HepG2 (cell line): ENCODE results near the gene DENND5B. TPM values are rescaled to one million over a fixed set of nuclear protein-coding genes. Genes with fewer than 3 reads are reported as not detected.

Source experiments
- ATAC-seq: fragments of 200-7000 bp; cut with Tn5 transposase; 3 replicates; pipeline ENCODE4 v1.9.1; 2020; ENCODE audit warnings: mild to moderate bottlenecking, moderate library complexity
- BruUV-seq: library from RNA; stranded (reverse); fragments of 400-500 nt; replicated peaks from 2 replicates; lab custom pipeline; 2021; lab: Mats Ljungman, UMichigan
- CTCF ChIA-PET: fragments of 300-600 bp; formaldehyde crosslinking; extraction: SDS; loops from one replicate; lab custom pipeline; 2021; ENCODE audit warnings: low total read pairs, inconsistent platforms, low intra/inter-chr PET ratio; lab: Yijun Ruan, JAX
- POLR2A ChIA-PET: fragments of 350-600 bp; sonication (Branson Sonifier 250); formaldehyde crosslinking; loops from one replicate; lab custom pipeline; 2020; ENCODE audit warnings: antibody characterized with exemption, inconsistent platforms; lab: Yijun Ruan, JAX
- DNase-seq: peaks from one replicate; pipeline ENCODE4 v3.0.0-alpha.2; 2015; ENCODE audit warnings: low spot score
- FAIRE-seq: peaks from 3 replicates; lab custom pipeline; 2011; peaks lifted over from hg19 to GRCh38; lab: Jason Lieb, UNC
- H2AFZ ChIP-seq: one replicate; pipeline ENCODE4 v1.6.1; 2011; ENCODE audit warnings: low read length, inconsistent platforms
- H3K27ac ChIP-seq: fragments of 300-600 bp; 3 replicates; pipeline ENCODE4 v1.8.0; 2011; ENCODE audit warnings: mixed run types, mild to moderate bottlenecking, mixed read lengths, low read length, inconsistent platforms; ENCODE audit not compliant: insufficient read depth; ENCODE audit errors: extremely low read length
- H3K27me3 ChIP-seq, 2 experiments: fragments of 200-600 bp in 1 of 2; 2 replicates in 1 of 2; 3 replicates in 1 of 2; pipeline versions ENCODE4 v1.6.0 to v1.8.0; 2011; ENCODE audit warnings: low read length in 2 of 2, mild to moderate bottlenecking in 2 of 2, moderate library complexity in 2 of 2, inconsistent platforms in 1 of 2; ENCODE audit not compliant: insufficient read depth in 2 of 2, control insufficient read depth in 1 of 2
- H3K36me3 ChIP-seq, 2 experiments: fragments of 200-600 bp in 1 of 2; replicated peaks in 1 of 2; 2 replicates in 1 of 2; 3 replicates in 1 of 2; pipeline versions ENCODE4 v1.5.1 to v1.8.0; 2011; ENCODE audit warnings: low read length in 2 of 2, inconsistent platforms in 1 of 2; ENCODE audit not compliant: insufficient read depth in 2 of 2, control insufficient read depth in 1 of 2
- H3K4me1 ChIP-seq: 2 replicates; pipeline ENCODE4 v1.5.1; 2012; ENCODE audit warnings: low read length, inconsistent platforms; ENCODE audit not compliant: insufficient read depth
- H3K4me2 ChIP-seq: 2 replicates; pipeline ENCODE4 v1.6.0; 2011; ENCODE audit warnings: low read depth, low read length, inconsistent platforms
- H3K4me3 ChIP-seq, 3 experiments: fragments of 200-600 bp in 1 of 3; sonication (generic), shearing (Covaris generic) in 1 of 3; replicated peaks in 1 of 3; 2 replicates each; pipeline ENCODE4 v1.5.1; 2011 to 2016; ENCODE audit warnings: low read length in 3 of 3, inconsistent platforms in 2 of 3, low read depth in 2 of 3, mild to moderate bottlenecking in 2 of 3, control low read depth in 1 of 3, mixed read lengths in 1 of 3; ENCODE audit not compliant: insufficient read depth in 1 of 3
- H3K79me2 ChIP-seq: one replicate; pipeline ENCODE4 v1.6.1; 2011; ENCODE audit warnings: low read length, inconsistent platforms; ENCODE audit not compliant: insufficient read depth
- H3K9ac ChIP-seq: 2 replicates; pipeline ENCODE4 v1.6.0; 2011; ENCODE audit warnings: mild to moderate bottlenecking, low read depth, low read length, inconsistent platforms; ENCODE audit not compliant: insufficient read depth
- H3K9me3 ChIP-seq: 2 replicates; pipeline ENCODE4 v1.5.1; 2012; ENCODE audit warnings: mild to moderate bottlenecking, low read length
- H4K20me1 ChIP-seq: 2 replicates; pipeline ENCODE4 v1.6.0; 2011; ENCODE audit warnings: inconsistent platforms, mild to moderate bottlenecking, low read length, moderate library complexity; ENCODE audit not compliant: insufficient read depth
- BCL6 ChIP-seq: IDR thresholded peaks from 2 replicates; pipeline ENCODE4 v1.6.1; 2016; ENCODE audit warnings: missing genetic modification reagents, missing compliant biosample characterization
- CBFB ChIP-seq: sonication (generic); formaldehyde crosslinking; IDR thresholded peaks from 2 replicates; pipeline ENCODE4 v1.4.0; 2020; ENCODE audit warnings: missing genetic modification reagents
- CEBPB ChIP-seq: IDR thresholded peaks from 2 replicates; pipeline ENCODE4 v1.6.1; 2011; ENCODE audit warnings: low read depth, low read length, improper control_type of control experiment, borderline replicate concordance
- HMG20A ChIP-seq: IDR thresholded peaks from 2 replicates; pipeline ENCODE4 v1.6.1; 2016; ENCODE audit warnings: borderline replicate concordance
- SALL2 ChIP-seq: sonication (generic); formaldehyde crosslinking; IDR thresholded peaks from 2 replicates; pipeline ENCODE4 v1.8.1; 2023; ENCODE audit warnings: mild to moderate bottlenecking, missing genetic modification reagents, inconsistent platforms
- SIN3A ChIP-seq: IDR thresholded peaks from 2 replicates; pipeline ENCODE4 v1.6.1; 2011; ENCODE audit warnings: low read depth, mild to moderate bottlenecking, control low read depth, low read length, borderline replicate concordance
- TGIF2 ChIP-seq: IDR thresholded peaks from 2 replicates; pipeline ENCODE4 v1.6.1; 2016; ENCODE audit warnings: control low read depth, missing compliant biosample characterization
- ZNF460 ChIP-seq: sonication (generic); formaldehyde crosslinking; IDR thresholded peaks from 2 replicates; pipeline ENCODE4 v1.5.1; 2020; ENCODE audit warnings: missing genetic modification reagents, mild to moderate bottlenecking, borderline replicate concordance
- ZNF563 ChIP-seq: sonication (generic); formaldehyde crosslinking; IDR thresholded peaks from 2 replicates; pipeline ENCODE4 v1.8.0; 2022; ENCODE audit warnings: mild to moderate bottlenecking, moderate library complexity, missing genetic modification reagents
- WGBS: methylation state at CpG from one replicate; pipeline ENCODE4 v1.1.6; 2017; ENCODE audit warnings: low lambda C conversion rate; 5-methylcytosine and 5-hydroxymethylcytosine counted together
- in situ Hi-C: cut with HindIII; loops from 2 replicates; pipeline ENCODE4 v1.10.0; 2017; ENCODE audit warnings: low pct_unique_long_range_greater_than_20kb; ENCODE audit not compliant: extremely low pct_ligation_motif_present
- intact Hi-C: fragments of 100-400 bp; cut with micrococcal nuclease; formaldehyde crosslinking; loops from one replicate; pipeline ENCODE4 v1.10.0; 2022; ENCODE audit not compliant: unreplicated experiment
- polyA plus RNA-seq, 8 experiments: library from polyadenylated mRNA; depleted of rRNA in 3 of 8; stranded (reverse) in 7 of 8; unstranded in 1 of 8; fragments of >200 nt; fragmentation: Illumina TruSeq in 4 of 8; extraction: Trizol in 4 of 8; gene quantifications; 2 replicates each; pipeline versions ENCODE4 v1.2.1 to v1.2.3, GENCODE V29; 2011 to 2016; ENCODE audit warnings: low read depth in 4 of 8, missing spikeins in 1 of 8, mixed read lengths in 1 of 8; ENCODE audit not compliant: insufficient read depth in 1 of 8
- total RNA-seq, 5 experiments: library from RNA; depleted of rRNA; stranded (reverse); fragments of >200 nt; fragmentation: Illumina TruSeq; extraction: Trizol; gene quantifications; 2 replicates each; pipeline ENCODE4 v1.2.3, GENCODE V29; 2016; ENCODE audit warnings: low read depth in 1 of 5
- TF ChIP-seq, protein P1 (sequence below): sonication (generic); formaldehyde crosslinking; IDR thresholded peaks from 2 replicates; pipeline ENCODE4 v1.4.0; 2020; ENCODE audit warnings: missing genetic modification reagents, mild to moderate bottlenecking, borderline replicate concordance

Gene DENND5B
- total and polyA plus RNA-seq, 2 of the 13 experiments (the other 11 are each of a cell fraction or from before 2014, with no cell fraction given) = 14.7 to 18.7 TPM

- no peaks in the 10 kb centered on the region for H3K9me3 ChIP-seq
- TF ChIP-seq CBFB (no peak), ZNF563 (no peak), SIN3A (no peak), HMG20A (no peak), BCL6 (CRISPR knock-in tag) (no peak), SALL2 (CRISPR knock-in tag) (no peak), ZNF460 (CRISPR knock-in tag) (no peak), TGIF2 (no peak), CEBPB (no peak)
- TF ChIP-seq, protein P1, sequence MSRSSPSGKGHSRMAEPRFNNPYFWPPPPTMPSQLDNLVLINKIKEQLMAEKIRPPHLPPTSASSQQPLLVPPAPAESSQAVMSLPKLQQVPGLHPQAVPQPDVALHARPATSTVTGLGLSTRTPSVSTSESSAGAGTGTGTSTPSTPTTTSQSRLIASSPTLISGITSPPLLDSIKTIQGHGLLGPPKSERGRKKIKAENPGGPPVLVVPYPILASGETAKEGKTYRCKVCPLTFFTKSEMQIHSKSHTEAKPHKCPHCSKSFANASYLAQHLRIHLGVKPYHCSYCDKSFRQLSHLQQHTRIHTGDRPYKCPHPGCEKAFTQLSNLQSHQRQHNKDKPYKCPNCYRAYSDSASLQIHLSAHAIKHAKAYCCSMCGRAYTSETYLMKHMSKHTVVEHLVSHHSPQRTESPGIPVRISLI (CRISPR knock-in tag) = no peak
- WGBS = 94% methylated on average over 4 of the region's 4 CpGs
- DNase-seq (no peak), ATAC-seq (no peak), FAIRE-seq (no peak)
- in situ Hi-C loops = loop anchor here (25.0 kb wide), 1 partner anchor 96 kb away; no protein-coding TSS in a partner anchor
- H3K4me2 ChIP-seq = no peak overlapping the region
- ChIA-PET POLR2A (no interaction called here), CTCF (no interaction called here)
- no peaks in the 10 kb centered on the region for H3K36me3 ChIP-seq
- intact Hi-C loops = no loop called here
- no peaks in the 10 kb centered on the region for H3K27me3 ChIP-seq
- H3K79me2 ChIP-seq = peaks cover 42% of the 10 kb centered on the region
- no peak overlapping the region for H3K9ac ChIP-seq
- H3K4me3 ChIP-seq = no peak overlapping the region
- no peak overlapping the region for H2AFZ ChIP-seq
- no TSS peak for BruUV-seq
- no peaks in the 10 kb centered on the region for H4K20me1 ChIP-seq
- H3K4me1 ChIP-seq = no peaks in the 10 kb centered on the region; the same call in 1 of the 2 replicates
- no peak overlapping the region for H3K27ac ChIP-seq
These were observed 82.3 kb downstream of the DENND5B start for GRCh38 chr12:31508436-31509150.
